ENCODE results near the gene SYNGR4.

DNA sequence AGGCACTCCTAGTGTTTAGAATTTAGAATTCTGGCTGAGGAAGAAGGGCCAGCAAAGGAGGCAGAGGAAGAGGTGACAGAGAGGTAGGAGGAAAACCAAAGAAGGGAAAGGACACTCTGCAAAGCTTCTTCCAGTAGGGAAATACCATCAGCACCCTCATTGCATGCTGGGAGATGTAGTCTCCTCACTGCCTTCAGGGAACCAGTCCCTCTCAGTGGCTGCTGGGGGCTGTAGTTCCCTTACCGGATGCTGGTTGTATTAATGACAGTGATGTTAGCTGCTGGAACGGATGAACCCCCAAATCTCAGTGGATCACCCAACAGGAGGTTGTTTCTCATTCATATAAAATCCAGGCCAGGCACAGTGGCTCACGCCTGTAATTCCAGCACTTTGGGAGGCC lies 39.4 kb downstream of the SYNGR4 start:
- TF ChIP-seq, protein P1, sequence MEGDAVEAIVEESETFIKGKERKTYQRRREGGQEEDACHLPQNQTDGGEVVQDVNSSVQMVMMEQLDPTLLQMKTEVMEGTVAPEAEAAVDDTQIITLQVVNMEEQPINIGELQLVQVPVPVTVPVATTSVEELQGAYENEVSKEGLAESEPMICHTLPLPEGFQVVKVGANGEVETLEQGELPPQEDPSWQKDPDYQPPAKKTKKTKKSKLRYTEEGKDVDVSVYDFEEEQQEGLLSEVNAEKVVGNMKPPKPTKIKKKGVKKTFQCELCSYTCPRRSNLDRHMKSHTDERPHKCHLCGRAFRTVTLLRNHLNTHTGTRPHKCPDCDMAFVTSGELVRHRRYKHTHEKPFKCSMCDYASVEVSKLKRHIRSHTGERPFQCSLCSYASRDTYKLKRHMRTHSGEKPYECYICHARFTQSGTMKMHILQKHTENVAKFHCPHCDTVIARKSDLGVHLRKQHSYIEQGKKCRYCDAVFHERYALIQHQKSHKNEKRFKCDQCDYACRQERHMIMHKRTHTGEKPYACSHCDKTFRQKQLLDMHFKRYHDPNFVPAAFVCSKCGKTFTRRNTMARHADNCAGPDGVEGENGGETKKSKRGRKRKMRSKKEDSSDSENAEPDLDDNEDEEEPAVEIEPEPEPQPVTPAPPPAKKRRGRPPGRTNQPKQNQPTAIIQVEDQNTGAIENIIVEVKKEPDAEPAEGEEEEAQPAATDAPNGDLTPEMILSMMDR (IDR thresholded peaks at IDR 0.05 in 4 of 5, conservative IDR thresholded peaks at IDR 0.05 in 1 of 5) = no peak
- TF ChIP-seq POLR2A (IDR thresholded peaks at IDR 0.05) = no peak
